Hair follicular keratinocyte (primary cell): Measurements from ENCODE around the gene DIS3. TPM values are rescaled to one million over a fixed set of nuclear protein-coding genes. Genes with fewer than 3 reads are reported as not detected.

Source experiments
- total RNA-seq: library from RNA; depleted of rRNA; stranded (reverse); fragments of >200 nt; gene quantifications from 2 replicates; pipeline ENCODE4 v1.2.3, GENCODE V29; 2015

DIS3 gene, protein sequence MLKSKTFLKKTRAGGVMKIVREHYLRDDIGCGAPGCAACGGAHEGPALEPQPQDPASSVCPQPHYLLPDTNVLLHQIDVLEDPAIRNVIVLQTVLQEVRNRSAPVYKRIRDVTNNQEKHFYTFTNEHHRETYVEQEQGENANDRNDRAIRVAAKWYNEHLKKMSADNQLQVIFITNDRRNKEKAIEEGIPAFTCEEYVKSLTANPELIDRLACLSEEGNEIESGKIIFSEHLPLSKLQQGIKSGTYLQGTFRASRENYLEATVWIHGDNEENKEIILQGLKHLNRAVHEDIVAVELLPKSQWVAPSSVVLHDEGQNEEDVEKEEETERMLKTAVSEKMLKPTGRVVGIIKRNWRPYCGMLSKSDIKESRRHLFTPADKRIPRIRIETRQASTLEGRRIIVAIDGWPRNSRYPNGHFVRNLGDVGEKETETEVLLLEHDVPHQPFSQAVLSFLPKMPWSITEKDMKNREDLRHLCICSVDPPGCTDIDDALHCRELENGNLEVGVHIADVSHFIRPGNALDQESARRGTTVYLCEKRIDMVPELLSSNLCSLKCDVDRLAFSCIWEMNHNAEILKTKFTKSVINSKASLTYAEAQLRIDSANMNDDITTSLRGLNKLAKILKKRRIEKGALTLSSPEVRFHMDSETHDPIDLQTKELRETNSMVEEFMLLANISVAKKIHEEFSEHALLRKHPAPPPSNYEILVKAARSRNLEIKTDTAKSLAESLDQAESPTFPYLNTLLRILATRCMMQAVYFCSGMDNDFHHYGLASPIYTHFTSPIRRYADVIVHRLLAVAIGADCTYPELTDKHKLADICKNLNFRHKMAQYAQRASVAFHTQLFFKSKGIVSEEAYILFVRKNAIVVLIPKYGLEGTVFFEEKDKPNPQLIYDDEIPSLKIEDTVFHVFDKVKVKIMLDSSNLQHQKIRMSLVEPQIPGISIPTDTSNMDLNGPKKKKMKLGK
- 27.3 and 30.8 TPM in 2 replicates for total RNA-seq

DNA sequence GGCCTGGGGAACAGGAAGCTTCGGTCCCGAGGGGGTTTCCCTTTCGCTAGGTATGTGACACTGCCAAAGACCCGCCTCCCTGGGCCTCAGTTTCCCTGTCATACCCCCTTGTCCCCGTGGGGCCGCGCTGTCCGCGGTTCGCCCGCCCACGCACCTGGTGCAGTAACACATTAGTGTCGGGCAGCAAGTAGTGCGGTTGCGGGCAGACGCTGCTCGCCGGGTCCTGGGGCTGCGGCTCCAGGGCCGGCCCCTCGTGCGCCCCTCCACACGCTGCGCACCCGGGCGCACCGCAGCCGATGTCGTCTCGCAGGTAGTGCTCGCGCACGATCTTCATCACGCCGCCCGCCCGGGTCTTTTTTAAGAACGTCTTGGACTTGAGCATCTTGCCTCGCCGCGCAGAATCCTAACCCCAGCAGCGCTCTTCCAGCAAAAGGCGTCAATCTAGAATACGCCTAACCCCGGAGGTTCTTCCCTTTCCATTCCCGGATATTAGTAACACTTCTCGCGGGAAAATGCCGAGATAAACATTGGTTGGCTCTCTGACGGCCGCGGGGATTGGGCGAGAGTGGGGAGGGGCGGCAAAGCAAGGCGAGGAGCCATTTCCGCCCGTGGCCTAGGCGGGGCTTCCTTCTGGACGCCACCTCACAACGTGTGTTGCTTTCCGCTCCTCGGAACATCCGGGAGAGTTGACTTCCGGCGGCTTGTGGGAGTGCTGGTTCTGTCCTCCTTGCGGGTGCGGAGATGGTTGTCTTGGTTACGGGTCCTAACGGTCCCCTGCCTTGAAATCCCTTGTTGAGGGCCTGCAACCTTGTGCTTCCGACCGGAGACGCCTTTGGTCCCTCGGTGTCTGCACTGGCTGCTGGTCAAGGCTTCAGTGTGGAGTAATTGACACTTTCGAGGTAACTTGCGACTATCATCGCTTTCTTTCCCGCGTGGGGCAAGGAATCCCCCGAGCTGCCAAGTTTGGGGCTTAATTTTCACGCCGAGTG, at the start of gene DIS3, which contains the start of gene PIBF1:
Gene DIS3 (minus strand): TSS at position 450 of the 989 bp plus-strand sequence. CDS start 68 bp downstream, at position 382.
Gene PIBF1 (plus strand): TSS at position 683 of the 989 bp plus-strand sequence. CDS start 1,337 bp downstream, outside the sequence.

DNA sequence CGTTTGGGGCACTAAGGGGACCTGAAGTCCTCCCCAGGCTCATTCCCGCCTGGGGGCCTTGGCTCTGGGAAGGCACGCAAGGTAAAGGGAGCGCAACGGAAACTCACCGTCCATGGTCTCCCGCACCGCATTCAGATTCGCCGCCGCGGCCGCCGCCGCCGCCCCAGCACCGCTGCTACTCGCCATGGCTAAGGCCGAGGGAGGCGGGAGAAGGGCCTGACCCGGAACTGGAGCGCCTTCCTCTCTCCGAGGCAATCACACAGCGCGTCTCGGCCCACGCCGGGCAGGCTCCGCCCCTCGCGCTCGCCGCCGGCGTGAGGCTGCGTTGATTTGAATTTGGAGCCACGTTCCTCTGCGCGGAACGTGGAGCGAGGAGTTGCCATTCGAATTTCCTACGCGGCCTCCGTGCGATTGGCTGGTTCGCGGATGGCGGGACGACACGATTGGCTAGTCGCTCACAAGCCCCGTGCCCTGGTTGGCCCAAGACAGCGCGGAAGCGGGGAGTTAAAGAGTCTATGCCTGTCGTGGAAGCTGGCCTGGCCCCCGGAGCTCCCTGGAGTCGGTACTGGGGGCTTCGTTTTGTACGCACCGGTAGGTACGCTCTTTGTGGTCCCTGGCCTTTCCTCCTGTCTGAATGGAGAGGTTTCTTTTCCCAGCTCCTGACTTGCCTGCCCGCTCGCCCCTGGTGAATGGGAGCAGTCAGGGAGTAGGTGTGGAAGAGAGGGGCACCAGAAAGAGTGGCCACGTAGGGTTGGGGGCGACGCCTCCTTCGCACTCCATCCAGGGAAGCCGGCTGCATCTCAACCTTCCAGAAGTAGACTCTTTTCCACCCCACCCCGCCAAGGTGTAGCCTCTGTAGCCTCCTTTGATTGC, 54.0 kb downstream of the DIS3 start, which contains the start of the genes BORA and MZT1:
Gene BORA (plus strand): TSS at position 507 of the 873 bp plus-strand sequence. CDS start 1,018 bp downstream, outside the sequence.
Gene MZT1 (minus strand): TSS at position 213 of the 873 bp plus-strand sequence. CDS start 27 bp downstream, at position 186.

Other genes with a start within 250 kb of the DIS3 start
- 19.8 and 31.2 TPM in 2 replicates for gene MZT1, start 54.3 kb downstream of the DIS3 start, total RNA-seq
- gene BORA, start 54.0 kb downstream of the DIS3 start, total RNA-seq, result 6.3 and 10.8 TPM in 2 replicates
- gene PIBF1, start 233 bp upstream of the DIS3 start, total RNA-seq, result 10.4 and 13.4 TPM in 2 replicates